Neutrophil (primary cell): ENCODE results near the gene SHF.

Source experiments
- H3K27ac ChIP-seq: fragments of 200-600 bp; sonication (generic); 2 replicates; pipeline ENCODE4 v1.5.1; 2016; ENCODE audit warnings: mild to moderate bottlenecking, moderate library complexity
- H3K27me3 ChIP-seq: fragments of 200-600 bp; sonication (generic); 2 replicates; pipeline ENCODE4 v1.6.0; 2016; ENCODE audit warnings: mild to moderate bottlenecking
- H3K36me3 ChIP-seq: fragments of 200-600 bp; sonication (generic); 2 replicates; pipeline ENCODE4 v1.5.1; 2017
- H3K4me1 ChIP-seq, 2 experiments: fragments of 200-600 bp in 1 of 2; sonication (generic) in 1 of 2; 1 replicate in 1 of 2; 2 replicates in 1 of 2; pipeline versions ENCODE4 v1.5.1 to v1.6.1; 2013 to 2016; ENCODE audit warnings: low read depth in 1 of 2, low read length in 1 of 2, mild to moderate bottlenecking in 1 of 2, moderate library complexity in 1 of 2; ENCODE audit not compliant: control insufficient read depth in 1 of 2, insufficient read depth in 1 of 2
- H3K4me3 ChIP-seq, 2 experiments: fragments of 200-600 bp in 1 of 2; sonication (generic) in 1 of 2; 1 replicate in 1 of 2; 2 replicates in 1 of 2; pipeline ENCODE4 v1.5.1; 2013 to 2016; ENCODE audit warnings: low read depth in 1 of 2, low read length in 1 of 2, mild to moderate bottlenecking in 1 of 2, moderate library complexity in 1 of 2
- H3K9me3 ChIP-seq: fragments of 200-600 bp; sonication (generic); 2 replicates; pipeline ENCODE4 v1.5.1; 2016
- TF ChIP-seq, protein P1 (sequence below): fragments of 200-600 bp; sonication (generic); IDR thresholded peaks from 2 replicates; pipeline ENCODE4 v1.5.1; 2016; ENCODE audit warnings: antibody characterized with exemption

Gene SHF

DNA sequence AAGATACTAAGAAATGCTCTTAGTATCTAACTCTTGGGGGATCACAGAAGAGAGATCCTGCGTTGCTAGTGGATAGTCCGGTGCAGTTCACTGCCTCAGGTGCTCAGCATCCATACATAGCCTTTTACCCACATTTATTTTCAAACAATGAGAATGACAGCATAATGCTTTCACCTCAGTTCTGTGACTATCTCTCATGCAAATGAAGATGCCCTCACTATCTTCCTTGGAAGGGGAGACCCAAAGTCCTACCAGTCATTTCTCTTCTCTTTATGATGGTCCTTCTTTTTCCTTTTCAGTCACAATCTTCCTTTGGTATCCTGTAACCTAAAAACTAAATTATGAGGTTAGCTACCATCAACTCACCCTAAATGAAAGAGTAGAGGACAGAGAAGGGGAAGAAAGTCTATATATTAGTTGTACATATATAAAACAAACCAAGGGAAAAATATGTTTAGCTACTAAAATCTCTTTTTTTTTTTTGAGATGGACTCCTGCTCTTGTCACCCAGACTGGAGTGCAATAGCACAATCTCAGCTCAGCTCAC lies 33.4 kb upstream of the SHF start:
- TF ChIP-seq, protein P1, sequence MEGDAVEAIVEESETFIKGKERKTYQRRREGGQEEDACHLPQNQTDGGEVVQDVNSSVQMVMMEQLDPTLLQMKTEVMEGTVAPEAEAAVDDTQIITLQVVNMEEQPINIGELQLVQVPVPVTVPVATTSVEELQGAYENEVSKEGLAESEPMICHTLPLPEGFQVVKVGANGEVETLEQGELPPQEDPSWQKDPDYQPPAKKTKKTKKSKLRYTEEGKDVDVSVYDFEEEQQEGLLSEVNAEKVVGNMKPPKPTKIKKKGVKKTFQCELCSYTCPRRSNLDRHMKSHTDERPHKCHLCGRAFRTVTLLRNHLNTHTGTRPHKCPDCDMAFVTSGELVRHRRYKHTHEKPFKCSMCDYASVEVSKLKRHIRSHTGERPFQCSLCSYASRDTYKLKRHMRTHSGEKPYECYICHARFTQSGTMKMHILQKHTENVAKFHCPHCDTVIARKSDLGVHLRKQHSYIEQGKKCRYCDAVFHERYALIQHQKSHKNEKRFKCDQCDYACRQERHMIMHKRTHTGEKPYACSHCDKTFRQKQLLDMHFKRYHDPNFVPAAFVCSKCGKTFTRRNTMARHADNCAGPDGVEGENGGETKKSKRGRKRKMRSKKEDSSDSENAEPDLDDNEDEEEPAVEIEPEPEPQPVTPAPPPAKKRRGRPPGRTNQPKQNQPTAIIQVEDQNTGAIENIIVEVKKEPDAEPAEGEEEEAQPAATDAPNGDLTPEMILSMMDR = no peak

DNA sequence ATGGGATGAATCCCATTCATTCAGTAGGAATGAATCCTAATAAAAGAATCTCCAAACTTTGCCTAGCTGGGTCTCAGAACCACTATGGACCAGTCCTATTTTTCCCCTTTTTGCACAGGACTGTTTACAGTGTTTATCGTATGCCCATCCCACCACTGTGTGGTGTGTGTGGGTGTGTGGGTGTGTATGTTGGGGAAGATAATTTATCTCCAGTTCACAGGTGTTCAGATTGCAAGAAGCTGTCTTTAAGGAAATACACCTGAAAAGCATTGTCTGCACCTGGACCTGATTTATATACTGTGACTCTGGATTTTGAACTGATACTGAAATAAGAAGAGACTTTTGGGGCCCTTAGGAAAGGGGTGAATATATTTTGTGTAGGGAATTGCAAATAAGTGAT lies 24.7 kb upstream of the SHF start:
- Histone ChIP-seq H3K4me1 (no peaks in the 10 kb centered on the region), H3K27ac (no peak overlapping the region), H3K4me3 (no peak overlapping the region), H3K27me3 (peaks cover 13% of the 10 kb centered on the region), H3K36me3 (no peaks in the 10 kb centered on the region), H3K9me3 (no peaks in the 10 kb centered on the region)
- TF ChIP-seq, protein P1 = no peak

More for the DNA sequence above, 33.4 kb upstream of the SHF start:
- Histone ChIP-seq H3K27me3 (peaks cover 19% of the 10 kb centered on the region), H3K27ac (no peak overlapping the region), H3K4me1 (no peaks in the 10 kb centered on the region), H3K9me3 (no peaks in the 10 kb centered on the region), H3K4me3 (no peak overlapping the region), H3K36me3 (no peaks in the 10 kb centered on the region)

DNA sequence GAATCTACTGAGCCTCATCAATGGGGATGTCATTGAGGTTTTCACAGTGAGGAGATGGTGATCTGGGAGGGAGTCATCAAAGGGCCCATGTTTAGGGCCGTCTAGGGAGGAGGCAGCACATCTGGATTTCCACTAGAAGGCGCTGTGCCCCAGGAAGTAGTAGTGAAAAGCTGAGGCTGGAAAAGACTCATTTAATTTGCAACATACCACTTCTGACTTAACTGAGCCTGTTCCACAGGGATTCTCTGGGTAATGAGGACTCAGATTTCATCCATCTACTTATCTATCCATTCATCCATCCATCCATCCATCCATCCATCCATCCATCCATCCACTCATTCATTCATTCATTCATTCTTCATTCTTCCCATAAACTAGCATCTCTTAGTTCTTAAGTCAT lies 17.4 kb upstream of the SHF start:
- no peak overlapping the region for H3K27ac ChIP-seq
- TF ChIP-seq, protein P1 = no peak

DNA sequence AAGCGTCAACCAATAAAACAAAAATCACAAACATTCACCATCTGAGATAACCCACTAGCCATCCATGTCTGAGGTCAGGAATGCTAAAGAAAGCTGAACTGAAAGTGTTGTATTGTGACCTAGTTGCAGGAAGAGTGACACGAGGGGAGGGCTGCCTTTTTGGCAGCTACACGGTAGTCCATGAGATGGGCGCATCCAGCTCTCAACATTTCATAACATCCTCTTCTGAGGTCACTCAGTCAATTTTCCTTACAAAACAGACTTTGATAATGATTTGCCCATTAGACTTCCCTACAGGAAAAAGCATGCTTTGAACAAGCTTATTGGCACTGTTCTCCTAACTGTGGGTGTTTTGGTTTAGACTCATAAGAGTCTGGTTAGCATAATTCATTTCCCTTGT lies 15.4 kb upstream of the SHF start:
- Histone ChIP-seq H3K4me3 (no peak overlapping the region), H3K27me3 (peaks cover 3% of the 10 kb centered on the region), H3K4me1 (peaks cover 23 to 32% of the 10 kb centered on the region in 2 experiments), H3K36me3 (no peaks in the 10 kb centered on the region), H3K9me3 (no peaks in the 10 kb centered on the region), H3K27ac (no peak overlapping the region)
- TF ChIP-seq, protein P1 = no peak

More for the DNA sequence above, 17.4 kb upstream of the SHF start:
- no peak overlapping the region for H3K4me3 ChIP-seq
- H3K36me3 ChIP-seq = no peaks in the 10 kb centered on the region
- peaks cover 9% of the 10 kb centered on the region for H3K27me3 ChIP-seq
- H3K9me3 ChIP-seq = no peaks in the 10 kb centered on the region
- peaks cover 10 to 12% of the 10 kb centered on the region in 2 experiments for H3K4me1 ChIP-seq

DNA sequence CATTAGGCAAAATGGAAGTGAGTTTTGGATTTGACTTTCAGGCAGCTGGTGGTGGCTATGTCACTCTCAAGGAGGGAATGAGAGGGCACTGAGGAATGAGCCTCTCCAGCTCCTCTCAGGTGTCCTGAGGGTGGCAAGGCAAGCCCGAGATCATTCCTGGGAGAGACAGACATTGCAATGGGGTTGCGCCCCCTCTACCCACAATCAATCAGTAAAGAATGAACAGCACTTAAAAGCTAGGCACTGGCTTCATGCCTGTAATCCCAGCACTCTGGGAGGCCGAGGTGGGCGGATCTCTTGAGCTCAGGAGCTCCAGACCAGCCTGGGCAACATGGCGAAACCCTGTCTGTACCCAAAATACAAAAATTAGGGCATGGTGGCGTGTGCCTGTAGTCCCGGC lies 14.1 kb upstream of the SHF start:
- Histone ChIP-seq H3K9me3 (no peaks in the 10 kb centered on the region), H3K27me3 (no peaks in the 10 kb centered on the region), H3K27ac (no peak overlapping the region), H3K4me3 (no peak overlapping the region), H3K4me1 (peaks cover 28 to 35% of the 10 kb centered on the region in 2 experiments), H3K36me3 (no peaks in the 10 kb centered on the region)
- TF ChIP-seq, protein P1 = no peak

DNA sequence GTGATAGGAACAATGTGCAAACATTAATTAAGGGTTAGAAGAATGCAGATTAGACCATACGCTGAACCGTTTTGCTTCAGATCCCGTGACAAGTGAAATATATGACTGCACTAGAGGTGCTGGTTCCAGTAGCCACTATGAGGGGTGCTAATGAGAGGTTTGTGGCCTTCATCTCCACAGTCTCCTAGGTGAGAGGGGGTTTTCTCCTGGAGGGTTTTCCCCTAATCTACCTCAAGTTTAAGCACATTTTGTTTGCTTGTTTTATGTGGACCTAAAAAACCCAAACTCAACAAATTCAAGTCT lies 13.7 kb upstream of the SHF start:
- Histone ChIP-seq H3K9me3 (no peaks in the 10 kb centered on the region), H3K4me1 (peaks cover 28 to 35% of the 10 kb centered on the region in 2 experiments), H3K27me3 (no peaks in the 10 kb centered on the region), H3K4me3 (peak overlapping the region in 1 of 2 experiments; percentile 71), H3K27ac (peak overlapping the region; percentile 86), H3K36me3 (no peaks in the 10 kb centered on the region)
- TF ChIP-seq, protein P1 = no peak
